ENCODE data around the gene EIPR1.

DNA sequence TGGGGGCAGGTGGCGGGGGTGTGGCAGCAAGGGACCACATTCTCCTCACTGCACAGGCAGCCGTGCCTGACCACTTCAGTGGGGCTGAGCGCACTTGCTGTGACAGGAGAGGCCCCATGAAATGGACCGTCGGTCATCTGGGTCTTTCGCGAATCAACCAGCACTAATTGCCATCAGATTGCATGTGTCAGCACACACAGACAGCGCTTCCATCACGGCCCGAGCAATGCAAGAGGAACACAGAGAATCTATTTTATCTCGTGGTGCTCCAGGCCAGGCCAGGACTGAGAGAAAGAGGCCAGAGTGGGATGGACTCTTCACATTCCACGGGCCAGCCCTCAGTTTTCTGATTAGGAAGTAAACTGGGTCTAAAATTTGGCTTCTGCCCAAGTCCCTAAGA, 87.0 kb downstream of the EIPR1 start:
- TF ChIP-seq, protein P1, sequence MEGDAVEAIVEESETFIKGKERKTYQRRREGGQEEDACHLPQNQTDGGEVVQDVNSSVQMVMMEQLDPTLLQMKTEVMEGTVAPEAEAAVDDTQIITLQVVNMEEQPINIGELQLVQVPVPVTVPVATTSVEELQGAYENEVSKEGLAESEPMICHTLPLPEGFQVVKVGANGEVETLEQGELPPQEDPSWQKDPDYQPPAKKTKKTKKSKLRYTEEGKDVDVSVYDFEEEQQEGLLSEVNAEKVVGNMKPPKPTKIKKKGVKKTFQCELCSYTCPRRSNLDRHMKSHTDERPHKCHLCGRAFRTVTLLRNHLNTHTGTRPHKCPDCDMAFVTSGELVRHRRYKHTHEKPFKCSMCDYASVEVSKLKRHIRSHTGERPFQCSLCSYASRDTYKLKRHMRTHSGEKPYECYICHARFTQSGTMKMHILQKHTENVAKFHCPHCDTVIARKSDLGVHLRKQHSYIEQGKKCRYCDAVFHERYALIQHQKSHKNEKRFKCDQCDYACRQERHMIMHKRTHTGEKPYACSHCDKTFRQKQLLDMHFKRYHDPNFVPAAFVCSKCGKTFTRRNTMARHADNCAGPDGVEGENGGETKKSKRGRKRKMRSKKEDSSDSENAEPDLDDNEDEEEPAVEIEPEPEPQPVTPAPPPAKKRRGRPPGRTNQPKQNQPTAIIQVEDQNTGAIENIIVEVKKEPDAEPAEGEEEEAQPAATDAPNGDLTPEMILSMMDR (conservative IDR thresholded peaks at IDR 0.05) = no peak
- no peak for TF ChIP-seq ZFX (IDR thresholded peaks at IDR 0.05)
